ENCODE data around the gene LPP.

- TF ChIP-seq POLR2AphosphoS5 (IDR thresholded peaks at IDR 0.05) (no peak), POLR2A (IDR thresholded peaks at IDR 0.05) (no peak), EP300 (IDR thresholded peaks at IDR 0.05; ENCODE audit: low read depth) (no peak)
Measured at GRCh38 chr3:188303823-188304222, 149.9 kb downstream of the LPP start.
